Activated naive CD4-positive, alpha-beta T cell treated with anti-CD3 and anti-CD28 coated beads, Interleukin-2, amount 10 ng/mL, durations not matched to agents 7 days and 5 days (primary cell): ENCODE measurements around the gene SEZ6.

Experiments
- CTCF ChIA-PET: fragments of 350-600 bp; sonication (Branson Sonifier 250); formaldehyde crosslinking; loops from one replicate; lab custom pipeline; 2021; ENCODE audit warnings: antibody characterized with exemption; lab: Charles Lee
- DNase-seq: peaks from one replicate; pipeline ENCODE4 v3.0.0-alpha.2; 2020
- H3K27ac Mint-ChIP-seq: one replicate; pipeline ENCODE4 v1.8.0; 2021; ENCODE audit warnings: mild to moderate bottlenecking, moderate library complexity, mixed read lengths
- H3K27me3 Mint-ChIP-seq: one replicate; pipeline ENCODE4 v1.8.0; 2021; ENCODE audit warnings: mild to moderate bottlenecking, mixed read lengths
- H3K36me3 Mint-ChIP-seq: one replicate; pipeline ENCODE4 v1.8.0; 2021; ENCODE audit warnings: mixed read lengths
- H3K4me1 Mint-ChIP-seq: one replicate; pipeline ENCODE4 v1.8.0; 2021; ENCODE audit warnings: mixed read lengths
- H3K4me3 Mint-ChIP-seq: one replicate; pipeline ENCODE4 v1.8.0; 2021; ENCODE audit warnings: mild to moderate bottlenecking, moderate library complexity, mixed read lengths
- H3K9me3 Mint-ChIP-seq: one replicate; pipeline ENCODE4 v1.8.0; 2021; ENCODE audit warnings: mixed read lengths

The SEZ6 gene

GRCh38 chr17:28970879-28971278 is 35.0 kb downstream of the SEZ6 start:
- Mint-ChIP-seq H3K27ac (no peak overlapping the region), H3K27me3 (peaks cover 42% of the 10 kb centered on the region), H3K4me3 (no peak overlapping the region), H3K36me3 (no peaks in the 10 kb centered on the region), H3K4me1 (no peaks in the 10 kb centered on the region), H3K9me3 (no peaks in the 10 kb centered on the region)
- DNase-seq, result no peak
- CTCF ChIA-PET, result interaction anchor here (1.4 kb wide), 1 partner anchor 146 kb away, joined by 5 read pairs; no protein-coding TSS in a partner anchor

GRCh38 chr17:28969706-28970393 is 36.0 kb downstream of the SEZ6 start:
- Mint-ChIP-seq H3K9me3 (no peaks in the 10 kb centered on the region), H3K4me1 (no peaks in the 10 kb centered on the region), H3K36me3 (no peaks in the 10 kb centered on the region), H3K27me3 (peaks cover 45% of the 10 kb centered on the region), H3K27ac (no peak overlapping the region), H3K4me3 (no peak overlapping the region)
- CTCF ChIA-PET, result interaction anchor here (0.8 to 3.0 kb wide), 5 partner anchors 16 to 147 kb away, joined by 3 to 27 read pairs (median 6); no protein-coding TSS in a partner anchor
- no peak for DNase-seq

- no peak for DNase-seq
- CTCF ChIA-PET, result interaction anchor here (2.1 to 3.0 kb wide), 3 partner anchors 15 to 147 kb away, joined by 6 to 27 read pairs (median 20); no protein-coding TSS in a partner anchor
- no peaks in the 10 kb centered on the region for H3K4me1 Mint-ChIP-seq
Observed at GRCh38 chr17:28968914-28969295, 36.9 kb downstream of the SEZ6 start.

GRCh38 chr17:28968231-28968913 is 37.5 kb downstream of the SEZ6 start:
- no peaks in the 10 kb centered on the region for H3K9me3 Mint-ChIP-seq
- CTCF ChIA-PET, result interaction anchor here (1.4 to 3.0 kb wide), 4 partner anchors 15 to 156 kb away, joined by 4 to 27 read pairs (median 13); no protein-coding TSS in a partner anchor
- H3K4me1 Mint-ChIP-seq, result no peaks in the 10 kb centered on the region
- H3K27ac Mint-ChIP-seq, result no peak overlapping the region
- no peak for DNase-seq
- H3K36me3 Mint-ChIP-seq, result no peaks in the 10 kb centered on the region
- H3K27me3 Mint-ChIP-seq, result peaks cover 46% of the 10 kb centered on the region
- no peak overlapping the region for H3K4me3 Mint-ChIP-seq

More at GRCh38 chr17:28968914-28969295, 36.9 kb downstream of the SEZ6 start:
- Mint-ChIP-seq H3K27ac (no peak overlapping the region), H3K27me3 (peaks cover 44% of the 10 kb centered on the region), H3K9me3 (no peaks in the 10 kb centered on the region), H3K4me3 (no peak overlapping the region), H3K36me3 (no peaks in the 10 kb centered on the region)

- Mint-ChIP-seq H3K4me3 (no peak overlapping the region), H3K27me3 (peaks cover 51% of the 10 kb centered on the region), H3K9me3 (no peaks in the 10 kb centered on the region), H3K36me3 (no peaks in the 10 kb centered on the region), H3K4me1 (no peaks in the 10 kb centered on the region), H3K27ac (no peak overlapping the region)
- DNase-seq, result no peak
- CTCF ChIA-PET, result interaction anchor here (1.4 to 3.0 kb wide), 4 partner anchors 14 to 157 kb away, joined by 4 to 27 read pairs (median 13); no protein-coding TSS in a partner anchor
Observed at GRCh38 chr17:28967221-28968135, 38.4 kb downstream of the SEZ6 start.

GRCh38 chr17:28963841-28964240 is 42.0 kb downstream of the SEZ6 start:
- Mint-ChIP-seq H3K9me3 (no peaks in the 10 kb centered on the region), H3K27ac (no peak overlapping the region), H3K4me1 (no peaks in the 10 kb centered on the region), H3K4me3 (no peak overlapping the region), H3K36me3 (no peaks in the 10 kb centered on the region), H3K27me3 (peaks cover 28% of the 10 kb centered on the region)
- no peak for DNase-seq
- CTCF ChIA-PET, result interaction anchor here (0.6 to 5.4 kb wide), 12 partner anchors 10 to 586 kb away, joined by 3 to 283 read pairs (median 3); partner anchors contain the start of genes PHF12 and TLCD1

- no peaks in the 10 kb centered on the region for H3K36me3 Mint-ChIP-seq
- no peak for DNase-seq
- H3K27ac Mint-ChIP-seq, result no peak overlapping the region
- CTCF ChIA-PET, result interaction anchor here (0.6 to 5.4 kb wide), 9 partner anchors 10 to 667 kb away, joined by 3 to 283 read pairs (median 4); partner anchors contain the start of gene TLCD1
- no peaks in the 10 kb centered on the region for H3K9me3 Mint-ChIP-seq
- no peaks in the 10 kb centered on the region for H3K4me1 Mint-ChIP-seq
- peaks cover 28% of the 10 kb centered on the region for H3K27me3 Mint-ChIP-seq
- H3K4me3 Mint-ChIP-seq, result no peak overlapping the region
Observed at GRCh38 chr17:28963055-28963611, 42.7 kb downstream of the SEZ6 start.

- CTCF ChIA-PET, result interaction anchor here (0.7 to 5.4 kb wide), 3 partner anchors 8 to 153 kb away, joined by 3 to 283 read pairs (median 13); no protein-coding TSS in a partner anchor
- no peak overlapping the region for H3K27ac Mint-ChIP-seq
- no peak for DNase-seq
Observed at GRCh38 chr17:28961391-28961790, 44.4 kb downstream of the SEZ6 start.

GRCh38 chr17:28960256-28961061 is 45.4 kb downstream of the SEZ6 start:
- H3K4me1 Mint-ChIP-seq, result no peaks in the 10 kb centered on the region
- H3K9me3 Mint-ChIP-seq, result no peaks in the 10 kb centered on the region
- peaks cover 20% of the 10 kb centered on the region for H3K27me3 Mint-ChIP-seq
- no peak overlapping the region for H3K27ac Mint-ChIP-seq
- no peak overlapping the region for H3K4me3 Mint-ChIP-seq
- no peak for DNase-seq
- CTCF ChIA-PET, result interaction anchor here (1.2 kb wide), 1 partner anchor 155 kb away, joined by 3 read pairs; no protein-coding TSS in a partner anchor
- no peaks in the 10 kb centered on the region for H3K36me3 Mint-ChIP-seq

More at GRCh38 chr17:28961391-28961790, 44.4 kb downstream of the SEZ6 start:
- Mint-ChIP-seq H3K4me1 (no peaks in the 10 kb centered on the region), H3K4me3 (no peak overlapping the region), H3K36me3 (no peaks in the 10 kb centered on the region), H3K9me3 (no peaks in the 10 kb centered on the region), H3K27me3 (peaks cover 23% of the 10 kb centered on the region)

GRCh38 chr17:28959471-28959871 is 46.4 kb downstream of the SEZ6 start:
- Mint-ChIP-seq H3K4me3 (no peak overlapping the region), H3K27ac (no peak overlapping the region), H3K9me3 (no peaks in the 10 kb centered on the region), H3K4me1 (no peaks in the 10 kb centered on the region), H3K27me3 (peaks cover 20% of the 10 kb centered on the region), H3K36me3 (no peaks in the 10 kb centered on the region)
- CTCF ChIA-PET, result interaction anchor here (0.6 to 3.4 kb wide), 2 partner anchors 156 to 194 kb away, joined by 3 to 19 read pairs; no protein-coding TSS in a partner anchor
- no peak for DNase-seq

GRCh38 chr17:28958820-28959455 is 46.9 kb downstream of the SEZ6 start:
- DNase-seq, result no peak
- H3K27me3 Mint-ChIP-seq, result peaks cover 16% of the 10 kb centered on the region
- CTCF ChIA-PET, result interaction anchor here (0.6 to 3.4 kb wide), 3 partner anchors 157 to 232 kb away, joined by 3 to 19 read pairs (median 4); no protein-coding TSS in a partner anchor
- H3K36me3 Mint-ChIP-seq, result no peaks in the 10 kb centered on the region
- H3K4me1 Mint-ChIP-seq, result no peaks in the 10 kb centered on the region
- no peaks in the 10 kb centered on the region for H3K9me3 Mint-ChIP-seq
- H3K27ac Mint-ChIP-seq, result no peak overlapping the region
- no peak overlapping the region for H3K4me3 Mint-ChIP-seq

GRCh38 chr17:28957992-28958355 is 47.9 kb downstream of the SEZ6 start:
- Mint-ChIP-seq H3K9me3 (no peaks in the 10 kb centered on the region), H3K27ac (no peak overlapping the region), H3K4me1 (peaks cover 2% of the 10 kb centered on the region), H3K36me3 (no peaks in the 10 kb centered on the region), H3K27me3 (peaks cover 7% of the 10 kb centered on the region), H3K4me3 (no peak overlapping the region)
- CTCF ChIA-PET, result interaction anchor here (1.0 to 3.4 kb wide), 3 partner anchors 114 to 231 kb away, joined by 3 to 19 read pairs (median 4); no protein-coding TSS in a partner anchor
- DNase-seq, result no peak
